ENCODE results near the gene HIP1R.
"Not testable (repeated sequence)": the region's sequence is repeated elsewhere in the genome, so short reads cannot be mapped to it uniquely, and the experiment has no call there.

The HIP1R gene

GRCh38 chr12:122834921-122835749 lies at the start of gene HIP1R:
HIP1R (plus strand) TSS chr12:122835457; CDS start chr12:122835551, 94 bp downstream.
- peak; percentile 50 to 55 for DNase-seq (ENCODE audit: low read depth in 2 of 2)

DNA sequence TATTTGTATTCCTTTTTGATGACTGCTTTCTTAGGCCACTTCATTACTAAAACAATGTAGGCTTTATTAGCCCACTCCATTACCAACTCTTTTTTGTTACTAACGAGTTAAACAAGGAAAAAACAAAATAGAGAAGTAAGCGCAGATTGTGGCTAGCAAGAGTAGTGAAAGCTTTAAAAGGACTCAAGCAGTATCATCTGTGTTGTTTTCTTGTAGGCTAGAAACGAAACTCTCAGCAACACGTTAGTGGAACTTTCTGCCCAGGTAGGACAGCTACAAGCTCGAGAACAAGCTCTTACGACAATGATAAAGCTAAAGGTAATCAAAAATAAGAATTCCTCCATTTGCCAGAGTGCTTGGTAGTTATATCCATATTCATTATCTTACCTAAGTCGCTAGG lies 49.8 kb upstream of the HIP1R start:
- no peak for DNase-seq (ENCODE audit: low read depth in 2 of 2)

- no peak for DNase-seq (ENCODE audit: low read depth in 2 of 2)
Measured at GRCh38 chr12:122788387-122788786, 46.9 kb upstream of the HIP1R start.

- no peak for DNase-seq (ENCODE audit: low read depth in 2 of 2)
Measured at GRCh38 chr12:122789637-122790036, 45.6 kb upstream of the HIP1R start.

GRCh38 chr12:122790393-122791075 lies 44.7 kb upstream of the HIP1R start:
- no peak for DNase-seq (ENCODE audit: low read depth in 2 of 2)

DNA sequence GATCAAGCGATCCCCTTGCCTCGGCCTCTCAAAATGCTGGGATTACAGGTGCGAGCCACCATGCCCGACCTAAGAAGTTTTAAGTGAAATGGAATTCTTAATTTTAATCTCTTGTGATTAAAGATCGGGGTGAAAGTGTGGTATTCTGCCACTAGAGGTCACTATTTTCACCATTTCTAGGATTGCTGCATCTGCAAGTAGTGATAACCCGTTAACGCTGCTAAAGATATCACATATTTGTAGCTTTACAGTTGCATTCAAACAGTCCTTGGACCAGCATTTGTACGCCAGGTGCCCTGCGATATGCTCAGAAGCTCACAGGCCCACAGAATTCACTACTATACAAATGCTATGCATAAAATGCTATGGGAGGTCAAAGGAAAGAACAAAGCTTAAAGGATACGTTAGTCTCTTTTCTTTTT lies 41.6 kb upstream of the HIP1R start:
- DNase-seq (ENCODE audit: low read depth in 2 of 2), result no peak

- DNase-seq (ENCODE audit: low read depth in 2 of 2), result no peak
Measured at GRCh38 chr12:122795807-122796206, 39.5 kb upstream of the HIP1R start.

- DNase-seq (ENCODE audit: low read depth in 2 of 2), result no peak
Measured at GRCh38 chr12:122799641-122800243, 35.5 kb upstream of the HIP1R start.

- DNase-seq (ENCODE audit: low read depth in 2 of 2), result no peak
Measured at GRCh38 chr12:122803937-122804336, 31.3 kb upstream of the HIP1R start.

- DNase-seq (ENCODE audit: low read depth in 2 of 2), result not testable (repeated sequence)
Measured at GRCh38 chr12:122804957-122805356, 30.3 kb upstream of the HIP1R start.

DNA sequence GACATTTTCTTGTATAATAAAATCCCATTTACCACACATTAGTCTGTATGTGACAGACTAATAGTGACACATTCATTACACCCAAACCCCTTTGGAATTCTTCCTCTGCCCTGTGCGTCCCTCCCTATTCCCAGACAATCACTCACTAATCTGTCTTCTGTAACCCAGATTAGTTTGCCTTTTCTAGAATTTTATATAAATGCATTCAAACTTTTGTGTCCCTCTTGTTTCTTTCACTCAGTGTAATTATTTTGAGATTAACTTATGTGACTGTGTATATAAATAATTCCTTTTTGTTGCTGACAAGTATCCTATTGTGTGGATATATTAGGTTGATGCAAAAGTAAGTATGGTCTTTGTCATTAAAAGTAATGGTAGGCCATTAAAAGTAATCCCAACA lies 27.6 kb upstream of the HIP1R start:
- DNase-seq (ENCODE audit: low read depth in 2 of 2), result no peak

DNA sequence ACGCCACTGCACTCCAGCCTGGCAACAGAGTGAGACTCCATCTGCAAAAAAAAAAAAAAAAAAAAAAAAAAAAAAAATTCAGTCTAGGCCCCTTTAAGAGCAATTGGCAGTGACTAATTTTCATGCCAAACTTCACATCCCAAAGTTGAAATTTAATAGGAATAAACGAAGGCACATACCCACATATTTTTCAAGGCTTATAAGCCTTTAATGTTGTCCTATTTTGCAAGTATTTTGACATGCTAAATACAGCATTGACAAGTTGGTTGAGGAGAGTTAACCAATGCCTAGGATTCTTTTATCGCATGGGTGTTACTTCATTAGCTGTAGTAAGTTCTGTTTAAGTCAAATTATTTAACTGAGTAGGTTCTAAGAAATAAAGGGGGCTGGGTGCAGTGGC lies 23.5 kb upstream of the HIP1R start:
- DNase-seq (ENCODE audit: low read depth in 2 of 2), result no peak

GRCh38 chr12:122813310-122813713 lies 21.9 kb upstream of the HIP1R start:
- no peak for DNase-seq (ENCODE audit: low read depth in 2 of 2)

GRCh38 chr12:122819209-122819785 lies 16.0 kb upstream of the HIP1R start:
- no peak for DNase-seq (ENCODE audit: low read depth in 2 of 2)

GRCh38 chr12:122820138-122820537 lies 15.1 kb upstream of the HIP1R start:
- no peak for DNase-seq (ENCODE audit: low read depth in 2 of 2)

DNA sequence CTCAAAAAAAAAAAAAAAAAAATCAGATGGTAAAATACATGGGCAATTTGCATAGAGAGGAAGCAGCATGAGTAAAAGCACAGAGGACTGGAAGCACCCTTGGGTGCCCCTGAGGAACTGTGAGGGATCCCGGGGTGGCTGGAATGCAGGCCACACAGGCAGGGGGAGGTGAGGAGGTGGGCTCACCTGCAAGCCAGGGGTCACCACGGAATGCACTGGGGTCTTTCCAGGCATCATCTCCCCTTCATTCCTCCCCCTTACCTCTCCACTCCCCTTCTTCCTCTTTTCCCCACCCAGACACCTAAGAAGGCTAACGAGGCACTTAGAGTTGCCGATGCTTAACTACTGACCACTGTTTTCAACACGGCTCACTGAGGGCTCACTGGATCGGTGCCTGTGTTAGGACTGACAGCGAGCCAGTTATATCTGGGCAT lies 14.4 kb upstream of the HIP1R start:
- DNase-seq (ENCODE audit: low read depth in 2 of 2), result no peak

GRCh38 chr12:122823429-122823828 lies 11.8 kb upstream of the HIP1R start:
- DNase-seq (ENCODE audit: low read depth in 2 of 2), result no peak

DNA sequence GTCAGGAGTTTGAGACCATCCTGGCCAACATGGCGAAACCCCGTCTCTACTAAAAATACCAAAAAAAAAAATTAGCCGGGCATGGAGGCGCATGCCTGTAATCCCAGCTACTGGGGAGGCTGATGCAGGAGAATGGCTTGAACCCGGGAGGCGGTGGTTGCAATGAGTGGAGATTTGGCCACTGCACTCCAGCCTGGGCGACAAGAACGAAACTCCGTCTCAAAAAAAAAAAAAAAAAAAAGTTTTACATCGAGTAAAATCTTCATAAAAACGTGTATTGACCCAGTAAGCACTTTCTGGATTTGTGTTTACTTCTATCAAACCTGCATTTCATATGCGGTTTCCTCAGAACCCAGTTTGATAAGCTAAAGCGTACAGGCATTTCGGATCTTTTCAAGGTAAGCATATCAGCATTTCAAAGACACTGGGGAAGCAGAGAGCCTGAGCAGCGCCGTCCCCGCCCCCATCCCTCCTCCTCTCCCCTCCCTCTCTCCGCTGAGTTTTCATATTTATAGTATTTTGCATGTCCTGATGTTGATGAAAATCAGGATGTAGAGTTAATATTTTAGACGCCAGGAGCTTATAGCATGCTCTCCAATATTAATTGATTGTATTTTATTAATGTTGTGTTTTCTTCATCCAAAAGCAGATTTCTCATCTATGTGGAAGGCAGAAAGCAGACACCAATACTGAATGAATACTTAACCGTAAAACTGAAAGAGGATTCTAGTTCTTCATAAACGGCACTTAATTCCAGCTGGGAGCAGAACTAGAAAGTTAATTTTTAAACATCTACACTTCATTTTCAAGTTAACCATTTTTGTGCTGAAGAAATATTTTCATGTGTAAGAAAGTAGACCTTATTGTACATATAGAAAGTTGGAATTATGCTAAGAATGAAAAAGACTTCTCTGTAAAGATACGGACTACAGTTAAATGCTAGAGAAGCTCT lies 9.2 kb upstream of the HIP1R start:
- DNase-seq (ENCODE audit: low read depth in 2 of 2), result no peak

GRCh38 chr12:122827258-122827657 lies 8.0 kb upstream of the HIP1R start:
- no peak for DNase-seq (ENCODE audit: low read depth in 2 of 2)

- DNase-seq (ENCODE audit: low read depth in 2 of 2), result no peak
Measured at GRCh38 chr12:122830517-122831214, 4.6 kb upstream of the HIP1R start.
